ENCODE measurements around the gene UNC5C.

DNA sequence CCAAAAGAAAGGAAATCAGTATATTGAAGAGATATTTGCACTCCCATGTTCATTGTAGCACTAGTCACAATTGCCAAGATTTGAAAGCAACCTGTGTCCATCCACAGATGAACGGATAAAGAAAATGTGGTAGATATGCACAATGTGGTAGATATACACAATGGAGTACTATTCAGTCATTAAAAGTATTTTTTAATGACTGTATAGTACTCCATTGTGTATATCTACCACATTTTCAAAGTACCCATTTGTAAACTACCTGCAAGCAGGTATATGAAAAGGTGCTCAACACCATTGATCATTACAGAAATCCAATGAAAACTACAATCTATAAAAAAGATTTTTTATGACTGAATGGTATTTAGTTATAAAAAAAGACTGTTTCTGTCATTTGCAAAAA is 200.4 kb downstream of the UNC5C start:
- no peak for TF ChIP-seq SUZ12 (IDR thresholded peaks at IDR 0.05)
- TF ChIP-seq ELF4 (IDR thresholded peaks at IDR 0.05) = no peak
- no peak for TF ChIP-seq FOXM1 (IDR thresholded peaks at IDR 0.05; ENCODE audit: borderline replicate concordance)
- TF ChIP-seq, protein P1, sequence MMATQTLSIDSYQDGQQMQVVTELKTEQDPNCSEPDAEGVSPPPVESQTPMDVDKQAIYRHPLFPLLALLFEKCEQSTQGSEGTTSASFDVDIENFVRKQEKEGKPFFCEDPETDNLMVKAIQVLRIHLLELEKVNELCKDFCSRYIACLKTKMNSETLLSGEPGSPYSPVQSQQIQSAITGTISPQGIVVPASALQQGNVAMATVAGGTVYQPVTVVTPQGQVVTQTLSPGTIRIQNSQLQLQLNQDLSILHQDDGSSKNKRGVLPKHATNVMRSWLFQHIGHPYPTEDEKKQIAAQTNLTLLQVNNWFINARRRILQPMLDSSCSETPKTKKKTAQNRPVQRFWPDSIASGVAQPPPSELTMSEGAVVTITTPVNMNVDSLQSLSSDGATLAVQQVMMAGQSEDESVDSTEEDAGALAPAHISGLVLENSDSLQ (IDR thresholded peaks at IDR 0.05) = no peak
- no peak for TF ChIP-seq BHLHE40 (IDR thresholded peaks at IDR 0.05; ENCODE audit: borderline replicate concordance)
- no peak for TF ChIP-seq FOXA1 (IDR thresholded peaks at IDR 0.05)
- TF ChIP-seq FOXK2 (IDR thresholded peaks at IDR 0.05) = no peak
- no peak for TF ChIP-seq NFRKB (IDR thresholded peaks at IDR 0.05)
- no peak for TF ChIP-seq SP1 (IDR thresholded peaks at IDR 0.05)

Measured in HEK293T (cell line).